Cardiac fibroblast (primary cell): Measurements from ENCODE around the gene ST7.

ENCODE experiments used
- DNase-seq, 2 donors: peaks; one replicate each; pipeline versions ENCODE4 v3.0.0 to v3.0.0-alpha.2; 2010; ENCODE audit warnings: low read depth in 2 of 2
- H3K4me3 ChIP-seq, 2 donors: replicated peaks in 1 of 2; 1 replicate in 1 of 2; 2 replicates in 1 of 2; pipeline ENCODE4 v1.5.1; 2011; ENCODE audit warnings: low read depth in 2 of 2, low read length in 2 of 2, mild to moderate bottlenecking in 2 of 2, moderate library complexity in 1 of 2
- TF ChIP-seq, protein P1 (sequence below): IDR thresholded peaks from one replicate; pipeline ENCODE4 v1.5.1; 2011; ENCODE audit warnings: low read depth, mild to moderate bottlenecking, low read length, inconsistent platforms

ST7 gene

DNA sequence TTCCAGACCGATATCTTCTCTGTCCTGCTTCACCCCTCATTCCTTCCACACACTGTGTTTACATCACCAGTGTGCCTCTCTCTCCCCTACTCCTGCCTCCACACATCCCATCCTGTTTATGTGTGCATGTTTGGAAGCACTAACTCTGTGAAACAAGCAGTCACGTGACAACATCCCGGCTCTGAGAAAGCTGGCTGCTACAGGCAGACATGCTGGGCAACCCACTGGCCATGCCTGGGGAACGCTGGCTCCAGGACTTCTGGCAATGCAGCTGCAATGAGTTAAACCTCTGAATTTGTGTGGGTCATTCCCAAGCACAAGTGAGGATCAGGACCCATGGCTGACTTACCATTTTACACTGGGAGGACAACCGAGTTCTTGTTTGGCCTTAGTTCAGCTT lies 295.5 kb downstream of the ST7 start:
- TF ChIP-seq, protein P1, sequence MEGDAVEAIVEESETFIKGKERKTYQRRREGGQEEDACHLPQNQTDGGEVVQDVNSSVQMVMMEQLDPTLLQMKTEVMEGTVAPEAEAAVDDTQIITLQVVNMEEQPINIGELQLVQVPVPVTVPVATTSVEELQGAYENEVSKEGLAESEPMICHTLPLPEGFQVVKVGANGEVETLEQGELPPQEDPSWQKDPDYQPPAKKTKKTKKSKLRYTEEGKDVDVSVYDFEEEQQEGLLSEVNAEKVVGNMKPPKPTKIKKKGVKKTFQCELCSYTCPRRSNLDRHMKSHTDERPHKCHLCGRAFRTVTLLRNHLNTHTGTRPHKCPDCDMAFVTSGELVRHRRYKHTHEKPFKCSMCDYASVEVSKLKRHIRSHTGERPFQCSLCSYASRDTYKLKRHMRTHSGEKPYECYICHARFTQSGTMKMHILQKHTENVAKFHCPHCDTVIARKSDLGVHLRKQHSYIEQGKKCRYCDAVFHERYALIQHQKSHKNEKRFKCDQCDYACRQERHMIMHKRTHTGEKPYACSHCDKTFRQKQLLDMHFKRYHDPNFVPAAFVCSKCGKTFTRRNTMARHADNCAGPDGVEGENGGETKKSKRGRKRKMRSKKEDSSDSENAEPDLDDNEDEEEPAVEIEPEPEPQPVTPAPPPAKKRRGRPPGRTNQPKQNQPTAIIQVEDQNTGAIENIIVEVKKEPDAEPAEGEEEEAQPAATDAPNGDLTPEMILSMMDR, result no peak
- DNase-seq, result no peak
- H3K4me3 ChIP-seq, result no peak overlapping the region

DNA sequence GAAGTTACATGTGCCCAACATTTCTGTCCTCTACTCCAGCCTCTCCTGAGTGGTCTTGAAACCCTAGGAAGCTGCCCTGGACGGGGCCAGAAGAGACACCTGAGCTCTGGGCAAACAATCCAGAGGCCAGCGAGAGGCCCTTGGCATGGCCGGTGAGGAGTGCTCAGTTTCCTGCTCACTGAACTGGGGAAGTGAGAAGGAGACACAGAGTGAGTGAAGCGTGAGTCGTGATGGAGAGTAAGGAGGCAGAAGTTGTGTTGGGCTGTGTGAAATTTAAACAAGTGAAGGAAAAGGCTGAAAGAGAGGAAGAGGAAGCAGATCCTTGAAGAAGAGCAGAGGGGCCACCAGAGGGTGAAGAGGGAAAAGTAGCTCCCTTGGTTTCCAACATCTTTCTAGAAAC lies 296.4 kb downstream of the ST7 start:
- H3K4me3 ChIP-seq, result no peak overlapping the region
- no peak for DNase-seq
- TF ChIP-seq, protein P1, result no peak

DNA sequence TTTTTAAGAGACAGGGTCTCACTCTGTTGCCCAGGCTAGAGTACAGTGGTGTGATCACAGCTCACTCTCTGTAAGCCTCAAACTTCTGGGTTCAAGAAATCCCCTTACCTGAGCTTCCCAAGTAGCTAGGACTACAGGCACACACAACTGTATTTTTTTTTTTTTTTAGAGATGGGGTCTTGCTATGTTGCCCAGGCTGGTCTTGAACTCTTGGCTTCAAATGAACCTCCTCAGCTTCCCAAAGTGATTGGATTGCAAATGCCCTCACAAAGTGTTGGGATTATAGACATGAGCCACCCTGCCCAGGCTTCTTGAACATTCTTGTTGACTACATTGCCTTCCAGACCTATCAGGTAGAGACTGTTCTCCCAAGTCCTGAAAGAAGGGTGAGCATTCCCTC lies 296.9 kb downstream of the ST7 start:
- DNase-seq, result no peak
- H3K4me3 ChIP-seq, result no peak overlapping the region
- TF ChIP-seq, protein P1, result no peak

DNA sequence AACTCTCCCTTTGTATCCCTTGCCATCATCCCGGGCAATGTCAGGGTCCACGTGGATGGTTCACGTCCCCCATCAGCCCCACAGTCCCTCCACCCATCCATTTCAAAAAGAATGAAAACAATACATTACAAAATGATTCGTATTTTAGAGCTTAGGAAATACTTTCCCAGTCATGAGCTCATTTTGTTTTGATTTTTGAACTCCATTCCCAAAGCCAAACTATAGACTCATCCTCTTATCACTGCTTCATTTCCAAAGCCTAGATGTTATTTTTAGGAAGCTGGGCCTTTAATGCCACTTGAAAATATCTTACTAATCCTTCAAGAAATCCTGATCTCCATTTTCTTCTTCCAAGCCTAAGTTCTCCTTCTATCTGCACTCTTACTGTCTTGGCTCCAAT lies 297.5 kb downstream of the ST7 start:
- peak; percentile 32 to 57 for DNase-seq
- H3K4me3 ChIP-seq, result no peak overlapping the region
- TF ChIP-seq, protein P1, result no peak

DNA sequence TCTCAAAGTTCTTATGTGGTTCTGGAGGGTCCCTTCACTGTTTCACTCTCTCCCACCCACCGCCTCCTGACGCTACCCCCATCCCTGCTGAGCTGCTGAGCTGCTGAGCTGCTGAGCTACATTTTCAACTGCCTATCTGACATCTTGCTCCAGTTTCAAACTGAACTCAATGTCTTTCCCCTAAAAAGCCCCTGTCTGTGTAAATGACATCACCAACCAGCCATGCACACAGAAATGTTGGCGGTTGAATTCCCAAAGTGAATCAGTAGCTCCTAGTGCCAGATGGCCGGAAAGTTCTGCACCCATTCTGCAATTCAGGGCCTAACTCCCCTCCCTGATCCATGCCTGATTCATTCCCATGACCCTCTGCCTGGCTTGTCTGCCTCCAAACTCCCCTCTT lies 298.4 kb downstream of the ST7 start:
- peak; percentile 46 to 87 for DNase-seq
- no peak overlapping the region for H3K4me3 ChIP-seq
- TF ChIP-seq, protein P1, result no peak

DNA sequence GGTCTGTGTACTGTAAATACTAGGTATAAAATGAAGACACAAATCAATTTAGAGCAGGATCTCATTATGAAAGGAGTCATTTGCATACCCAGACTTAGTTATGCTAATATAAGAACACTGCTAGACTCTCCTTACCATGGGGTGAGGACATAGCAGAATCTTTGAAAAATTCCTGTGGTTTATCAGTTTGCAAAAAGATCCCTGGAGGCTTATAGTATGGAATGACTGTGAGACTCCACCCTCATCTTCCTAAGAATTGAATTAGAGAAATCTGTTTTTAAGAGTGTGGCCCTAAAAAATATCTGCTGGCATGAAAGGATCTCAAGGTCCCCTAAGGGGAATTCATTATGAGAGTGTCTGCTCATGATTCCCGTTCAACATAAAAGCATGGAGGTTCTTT lies 306.3 kb downstream of the ST7 start:
- H3K4me3 ChIP-seq, result no peak overlapping the region
- DNase-seq, result peak; percentile 50 to 69
- TF ChIP-seq, protein P1, result no peak

DNA sequence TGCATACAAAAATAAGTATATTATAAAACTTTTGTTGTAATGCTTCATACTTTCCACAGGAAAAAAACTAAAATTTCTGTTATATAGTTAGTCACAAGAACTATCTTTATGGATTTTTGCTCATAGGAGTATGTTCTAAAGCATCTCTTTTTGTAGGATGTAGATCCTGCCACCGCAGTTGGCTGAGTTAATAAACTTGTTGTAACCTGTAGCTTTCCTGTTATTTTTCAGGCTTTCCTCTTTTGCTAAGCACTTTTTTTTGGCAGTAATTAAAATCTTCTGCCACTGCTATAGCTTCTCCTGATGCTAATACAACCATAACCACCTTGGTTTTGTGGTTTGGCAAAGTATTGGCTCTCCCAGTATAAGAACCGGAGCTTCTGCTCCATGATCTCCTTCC lies 309.2 kb downstream of the ST7 start:
- H3K4me3 ChIP-seq, result no peak overlapping the region
- DNase-seq, result no peak
- TF ChIP-seq, protein P1, result no peak
